Amniotic epithelial cell (primary cell): ENCODE results near the gene OR51D1.

Experiments
- DNase-seq: peaks from one replicate; pipeline ENCODE4 v3.0.0-alpha.2; 2010; ENCODE audit warnings: low read depth

Gene OR51D1, protein sequence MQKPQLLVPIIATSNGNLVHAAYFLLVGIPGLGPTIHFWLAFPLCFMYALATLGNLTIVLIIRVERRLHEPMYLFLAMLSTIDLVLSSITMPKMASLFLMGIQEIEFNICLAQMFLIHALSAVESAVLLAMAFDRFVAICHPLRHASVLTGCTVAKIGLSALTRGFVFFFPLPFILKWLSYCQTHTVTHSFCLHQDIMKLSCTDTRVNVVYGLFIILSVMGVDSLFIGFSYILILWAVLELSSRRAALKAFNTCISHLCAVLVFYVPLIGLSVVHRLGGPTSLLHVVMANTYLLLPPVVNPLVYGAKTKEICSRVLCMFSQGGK

DNA sequence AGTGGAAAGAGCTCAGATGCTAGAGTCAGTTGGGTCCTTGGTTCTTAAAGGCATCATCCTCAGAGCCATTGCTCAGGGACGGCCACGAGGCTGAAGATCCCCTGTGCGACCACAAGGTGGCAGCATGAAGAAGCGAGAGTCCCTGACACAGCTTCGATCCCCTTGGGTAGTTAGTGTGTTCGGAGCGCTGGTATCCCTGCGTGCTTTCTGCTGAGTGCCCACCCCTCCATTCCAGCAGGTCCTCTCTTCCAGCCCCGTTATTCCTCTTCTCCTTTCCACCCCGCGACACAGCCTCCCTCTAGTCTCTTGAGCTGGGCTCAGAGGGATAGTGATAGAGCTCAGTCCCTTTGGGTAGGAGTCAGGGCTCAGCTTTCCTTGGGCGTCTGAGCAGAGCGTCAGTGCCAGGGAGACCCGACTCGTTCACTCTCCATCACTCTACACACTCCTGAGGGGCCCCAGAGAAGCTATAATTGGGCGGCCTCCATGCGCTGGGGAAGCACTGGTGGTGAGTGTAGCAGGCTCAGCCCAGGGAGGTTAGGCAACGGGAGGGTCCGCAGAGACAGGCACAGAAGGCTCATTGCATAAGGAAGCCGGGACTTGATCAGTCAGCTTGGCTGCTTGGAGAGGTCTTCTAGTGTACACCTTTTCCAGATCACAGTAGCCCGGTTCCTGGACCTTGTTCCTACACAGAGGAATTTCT lies at the start of gene OR51D1:
TSS of gene OR51D1 (plus strand) at position 516 of the 700 bp plus-strand sequence. CDS start 2,314 bp downstream, outside the sequence.
- DNase-seq: peak; percentile 56

DNA sequence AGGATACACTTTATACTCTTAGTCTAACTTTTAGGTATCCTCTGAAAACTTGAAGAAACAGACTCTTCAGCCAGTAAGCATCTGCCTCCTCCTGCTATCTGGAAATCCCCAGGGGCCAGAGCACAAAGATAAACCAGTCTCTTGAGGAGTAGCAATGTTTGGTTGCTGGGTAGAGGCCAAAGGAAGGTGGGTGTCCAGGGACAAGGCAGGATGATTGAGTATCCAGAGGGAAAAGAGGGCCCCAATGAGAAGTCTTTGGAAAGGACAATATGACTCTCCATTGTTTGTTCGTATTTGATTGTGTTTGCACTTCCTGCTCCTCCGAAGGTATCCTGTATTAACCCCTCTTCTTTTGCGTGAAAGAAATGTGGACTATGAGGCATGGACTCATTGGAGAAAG lies 48.3 kb upstream of the OR51D1 start:
- DNase-seq: no peak

- no peak for DNase-seq
Observed at GRCh38 chr11:4593739-4594138, 43.5 kb upstream of the OR51D1 start, which contains the start of gene OR52I1. OR52I1 (plus strand) TSS chr11:4594039; CDS start chr11:4594039, 0 bp downstream.

DNA sequence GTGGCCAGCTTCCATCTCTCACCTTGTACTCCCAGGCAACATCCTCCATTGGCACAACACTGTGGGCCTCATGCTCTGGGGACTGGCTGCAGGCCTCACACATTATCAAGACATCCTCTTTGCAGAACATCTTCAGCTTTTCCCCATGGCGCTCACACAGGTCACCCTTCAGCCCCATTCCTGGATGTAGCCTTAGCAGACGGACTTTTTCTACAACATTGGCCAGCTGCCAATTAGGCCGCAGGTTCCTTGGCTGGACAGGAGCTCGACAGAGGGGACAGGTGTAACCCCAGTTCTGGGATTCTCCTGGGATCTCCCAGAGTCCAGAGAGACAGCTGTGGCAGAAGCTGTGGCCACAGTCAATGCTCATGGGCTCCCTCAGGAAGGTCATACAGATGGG lies 32.2 kb upstream of the OR51D1 start:
- DNase-seq: no peak

DNA sequence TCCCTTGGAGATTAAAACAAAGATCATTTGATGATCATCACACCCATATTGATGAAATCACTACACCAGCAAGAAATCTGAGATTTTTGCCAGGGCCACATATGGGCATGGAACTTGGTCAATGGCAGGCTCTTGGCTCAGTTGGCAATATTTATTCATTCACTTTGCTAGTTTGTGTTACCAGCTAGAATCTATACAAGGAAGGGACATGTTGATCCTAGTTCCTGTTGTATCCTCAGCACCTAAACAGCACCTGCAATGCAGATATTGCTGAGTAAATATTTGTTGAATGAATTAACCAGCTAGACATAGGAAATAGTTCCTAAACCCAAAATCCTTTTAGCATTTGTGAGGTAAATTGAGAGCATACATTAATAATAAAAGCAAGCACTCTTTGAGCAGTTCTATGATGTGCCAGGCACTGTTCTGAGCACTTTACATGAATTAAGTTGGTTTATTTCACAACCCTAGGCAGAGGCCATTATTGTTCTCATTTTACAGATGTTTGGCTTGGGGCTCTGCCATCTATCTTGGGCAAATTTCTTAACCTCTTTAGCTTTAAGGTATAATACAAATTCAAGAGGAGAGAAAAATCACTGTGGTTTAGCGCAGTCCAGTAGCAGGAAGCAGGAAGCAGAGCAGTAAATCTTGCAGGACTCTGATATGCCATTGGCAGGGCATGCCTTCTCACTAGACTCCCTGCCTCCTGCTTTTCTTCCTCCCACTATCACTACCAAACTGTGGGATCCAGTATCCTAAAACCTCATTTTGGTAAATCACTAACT lies 30.9 kb upstream of the OR51D1 start:
- DNase-seq: peak; percentile 78

GRCh38 chr11:4607096-4607495 lies 30.2 kb upstream of the OR51D1 start:
- no peak for DNase-seq

- peak; percentile 94 for DNase-seq
Observed at GRCh38 chr11:4607781-4608666, 29.3 kb upstream of the OR51D1 start, which contains the start of gene TRIM68. TRIM68 (minus strand) TSS chr11:4608231; CDS start chr11:4605504, 2,727 bp downstream.

- DNase-seq: peak; percentile 6
Observed at GRCh38 chr11:4610258-4610935, 26.9 kb upstream of the OR51D1 start.

GRCh38 chr11:4611986-4612385 lies 25.3 kb upstream of the OR51D1 start:
- DNase-seq: no peak

- DNase-seq: no peak
Observed at GRCh38 chr11:4615856-4616444, 21.3 kb upstream of the OR51D1 start.

DNA sequence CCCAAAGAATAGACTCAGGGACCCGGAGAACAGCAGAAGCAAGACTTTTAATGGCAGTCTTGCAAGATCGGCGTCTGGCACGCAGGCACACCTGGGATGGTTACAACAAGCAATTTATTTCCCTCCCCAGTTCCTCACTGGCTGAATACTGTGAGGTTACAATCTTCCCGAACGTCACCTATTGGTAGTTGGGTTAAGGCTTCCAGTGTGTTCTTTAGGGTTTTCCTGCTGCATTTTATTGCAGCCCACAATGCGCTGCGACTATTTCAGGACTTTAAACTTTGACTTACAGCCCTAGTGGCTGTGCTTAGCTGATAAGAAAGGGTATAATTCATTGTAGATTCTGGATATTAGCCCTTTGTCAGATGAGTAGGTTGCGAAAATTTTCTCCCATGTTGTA lies 17.8 kb upstream of the OR51D1 start:
- DNase-seq: no peak

DNA sequence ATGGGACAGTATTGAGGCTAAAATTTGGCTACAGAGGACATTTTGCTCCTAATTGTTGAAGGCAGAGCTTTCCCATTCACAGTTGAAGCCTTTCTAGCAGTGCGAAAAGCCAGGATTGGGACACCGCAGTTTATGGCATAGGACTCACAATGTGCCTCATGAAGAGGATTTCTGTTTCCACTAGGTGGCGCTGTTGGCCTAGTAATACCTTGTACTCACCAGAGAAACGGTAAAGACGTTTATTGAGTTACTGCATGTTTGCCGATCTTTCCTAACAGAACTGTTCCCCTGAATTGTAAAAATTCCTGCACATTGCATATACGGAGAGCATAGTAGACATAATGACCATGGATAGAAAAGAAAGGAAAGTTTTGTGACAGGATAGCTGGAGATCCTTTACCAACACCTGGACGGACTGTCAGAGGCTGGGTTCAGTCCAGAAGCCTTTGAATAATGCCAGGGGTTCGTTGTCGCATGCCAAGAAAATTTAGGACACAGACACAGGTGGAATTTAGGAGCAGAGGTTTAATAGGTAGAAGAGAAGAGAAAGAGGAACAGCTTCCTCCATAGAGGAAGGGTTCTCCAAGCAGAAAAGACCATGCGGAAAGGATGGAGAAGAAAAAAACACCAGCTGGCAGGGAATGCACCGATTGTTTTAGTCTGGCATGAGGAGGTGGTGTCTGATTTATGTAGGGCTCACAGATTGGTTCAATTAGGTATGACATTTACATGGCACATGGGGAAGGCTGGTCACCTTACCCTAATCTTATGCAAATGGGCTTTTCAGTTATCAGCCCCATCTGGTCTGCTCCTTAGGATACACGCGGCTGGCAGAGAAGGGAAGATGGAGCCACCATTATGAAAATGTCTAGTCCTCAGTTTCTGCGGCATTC lies 10.8 kb upstream of the OR51D1 start:
- DNase-seq: peak; percentile 69

DNA sequence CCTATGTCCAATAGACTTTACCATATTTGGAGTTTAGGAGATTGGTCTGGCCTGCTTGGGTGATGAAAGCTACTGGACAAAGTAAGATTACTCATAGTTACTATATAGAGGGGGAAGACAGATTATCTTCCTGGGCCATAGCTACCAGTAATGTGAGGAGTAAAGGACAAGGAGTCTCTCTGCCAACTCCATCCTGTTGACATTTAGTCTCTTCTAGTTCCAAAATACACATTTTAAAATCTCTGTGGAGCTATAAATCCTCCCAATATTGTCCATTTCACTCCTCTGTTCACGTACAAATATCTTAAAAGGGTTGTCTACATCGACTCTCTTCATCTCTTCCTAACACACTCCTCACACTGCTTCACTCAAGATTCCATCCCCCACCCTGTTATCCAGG lies 1.1 kb upstream of the OR51D1 start:
- DNase-seq: no peak

DNA sequence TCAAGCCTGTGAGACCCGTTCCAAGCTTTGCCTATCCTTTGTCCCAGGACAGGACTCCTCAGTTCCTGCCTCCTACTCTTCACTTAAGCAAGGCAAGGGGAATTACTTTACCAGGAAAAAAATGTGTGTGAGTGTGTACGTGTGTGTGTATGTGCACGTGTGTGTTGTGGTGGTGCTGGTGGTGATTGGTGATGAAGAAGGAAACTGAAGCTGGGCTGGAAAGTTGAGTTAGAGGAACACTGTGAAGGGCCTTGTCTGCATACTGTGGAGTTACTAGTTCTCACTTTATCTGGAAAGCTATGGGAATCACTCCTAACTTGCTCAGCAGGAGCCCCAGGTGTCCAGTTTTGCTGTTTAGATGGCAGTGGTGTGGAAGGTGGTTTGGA lies 378 bp downstream of the OR51D1 start:
- no peak for DNase-seq

DNA sequence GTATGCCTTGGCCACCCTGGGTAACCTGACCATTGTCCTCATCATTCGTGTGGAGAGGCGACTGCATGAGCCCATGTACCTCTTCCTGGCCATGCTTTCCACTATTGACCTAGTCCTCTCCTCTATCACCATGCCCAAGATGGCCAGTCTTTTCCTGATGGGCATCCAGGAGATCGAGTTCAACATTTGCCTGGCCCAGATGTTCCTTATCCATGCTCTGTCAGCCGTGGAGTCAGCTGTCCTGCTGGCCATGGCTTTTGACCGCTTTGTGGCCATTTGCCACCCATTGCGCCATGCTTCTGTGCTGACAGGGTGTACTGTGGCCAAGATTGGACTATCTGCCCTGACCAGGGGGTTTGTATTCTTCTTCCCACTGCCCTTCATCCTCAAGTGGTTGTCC lies 2.7 kb downstream of the OR51D1 start:
- no peak for DNase-seq

- no peak for DNase-seq
Observed at GRCh38 chr11:4641501-4641900, 4.2 kb downstream of the OR51D1 start.

GRCh38 chr11:4642043-4642442 lies 4.8 kb downstream of the OR51D1 start:
- no peak for DNase-seq

- no peak for DNase-seq
Observed at GRCh38 chr11:4643076-4643475, 5.8 kb downstream of the OR51D1 start.

DNA sequence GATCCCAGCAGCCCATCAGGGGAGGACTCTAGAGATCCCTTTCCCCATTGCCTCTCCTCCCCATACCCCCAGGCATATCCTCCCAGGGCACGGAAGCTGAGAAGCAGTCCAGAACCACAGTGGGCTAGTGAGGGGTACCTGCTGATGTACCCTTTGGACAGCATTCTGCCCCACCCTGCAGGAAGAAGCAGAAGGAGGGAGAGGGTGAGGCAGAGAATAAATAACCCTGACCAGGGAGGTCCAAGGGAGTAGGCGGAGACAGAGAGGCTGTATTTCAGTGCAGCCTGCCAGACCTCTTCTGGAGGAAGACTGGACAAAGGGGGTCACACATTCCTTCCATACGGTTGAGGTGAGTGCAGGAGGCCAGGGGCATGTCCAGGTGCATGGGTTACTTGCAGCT lies 6.4 kb downstream of the OR51D1 start, which contains the start of gene OR51E1:
TSS of gene OR51E1 (plus strand) at position 301 of the 400 bp plus-strand sequence. CDS start 8,545 bp downstream, outside the sequence.
- no peak for DNase-seq
